Esophagus muscularis mucosa (tissue), 4 donors: ENCODE measurements around the gene RETN.

Experiments
- CTCF ChIP-seq, 3 experiments: fragments of 200-600 bp in 2 of 3; fragments of 450-650 bp in 1 of 3; sonication (generic) in 2 of 3; IDR thresholded peaks; one replicate each; pipeline ENCODE4 v1.5.1; 2017 to 2019; ENCODE audit warnings: antibody characterized with exemption in 3 of 3, mild to moderate bottlenecking in 2 of 3, moderate library complexity in 1 of 3
- EP300 ChIP-seq: sonication (generic); formaldehyde crosslinking; IDR thresholded peaks from one replicate; pipeline ENCODE4 v1.6.1; 2017; ENCODE audit warnings: antibody characterized with exemption
- POLR2A ChIP-seq: fragments of 450-650 bp; IDR thresholded peaks from one replicate; pipeline ENCODE4 v1.6.1; 2017; ENCODE audit warnings: antibody characterized with exemption, moderate library complexity, mild to moderate bottlenecking, low read depth
- POLR2AphosphoS5 ChIP-seq, 2 donors: sonication (generic); formaldehyde crosslinking; IDR thresholded peaks; one replicate each; pipeline ENCODE4 v1.6.1; 2017; ENCODE audit warnings: antibody characterized with exemption in 2 of 2

GRCh38 chr19:7687177-7687576 is 18.3 kb downstream of the RETN start:
- TF ChIP-seq POLR2A (no peak), POLR2AphosphoS5 (IDR thresholded peaks at IDR 0.05) (no peak), CTCF (IDR thresholded peaks at IDR 0.05) (no peak), EP300 (no peak)
